ENCODE results near the gene GAREM1. TPM values are rescaled to one million over a fixed set of nuclear protein-coding genes. Genes with fewer than 3 reads are reported as not detected.

The GAREM1 gene
- total RNA-seq, 3 donors from 2014 or later: 7.8 to 13.4 (median 12.0) TPM

DNA sequence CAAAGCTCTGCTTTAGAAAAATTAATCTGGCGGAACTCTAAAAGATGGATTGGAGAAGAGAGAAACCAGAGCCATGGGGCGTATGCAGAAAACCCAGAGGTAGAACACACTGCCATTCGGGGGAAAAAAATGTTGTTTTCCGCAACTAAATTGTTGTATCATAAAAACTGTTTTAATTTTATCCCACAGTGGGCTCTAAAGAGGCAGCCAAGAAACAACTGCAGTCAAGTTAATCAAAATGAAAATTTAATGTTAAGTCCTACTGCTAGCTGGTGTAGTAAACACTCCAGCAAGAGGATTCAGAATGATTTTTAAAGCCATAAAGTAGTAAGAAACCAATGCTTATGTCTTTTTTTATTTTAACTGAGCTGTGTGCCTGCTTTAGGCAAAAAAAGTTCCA, 69.1 kb downstream of the GAREM1 start:
- Histone ChIP-seq H3K36me3 (no peaks in the 10 kb centered on the region), H3K9me3 (no peaks in the 10 kb centered on the region), H3K27me3 (no peaks in the 10 kb centered on the region), H3K27ac (no peak overlapping the region), H3K4me3 (no peak overlapping the region), H3K4me1 (no peaks in the 10 kb centered on the region)
- DNase-seq (ENCODE audit: low spot score in 2 of 2): no peak
- TF ChIP-seq POLR2A (IDR thresholded peaks at IDR 0.05) (no peak), POLR2AphosphoS5 (IDR thresholded peaks at IDR 0.05) (no peak)
- TF ChIP-seq, protein P1, sequence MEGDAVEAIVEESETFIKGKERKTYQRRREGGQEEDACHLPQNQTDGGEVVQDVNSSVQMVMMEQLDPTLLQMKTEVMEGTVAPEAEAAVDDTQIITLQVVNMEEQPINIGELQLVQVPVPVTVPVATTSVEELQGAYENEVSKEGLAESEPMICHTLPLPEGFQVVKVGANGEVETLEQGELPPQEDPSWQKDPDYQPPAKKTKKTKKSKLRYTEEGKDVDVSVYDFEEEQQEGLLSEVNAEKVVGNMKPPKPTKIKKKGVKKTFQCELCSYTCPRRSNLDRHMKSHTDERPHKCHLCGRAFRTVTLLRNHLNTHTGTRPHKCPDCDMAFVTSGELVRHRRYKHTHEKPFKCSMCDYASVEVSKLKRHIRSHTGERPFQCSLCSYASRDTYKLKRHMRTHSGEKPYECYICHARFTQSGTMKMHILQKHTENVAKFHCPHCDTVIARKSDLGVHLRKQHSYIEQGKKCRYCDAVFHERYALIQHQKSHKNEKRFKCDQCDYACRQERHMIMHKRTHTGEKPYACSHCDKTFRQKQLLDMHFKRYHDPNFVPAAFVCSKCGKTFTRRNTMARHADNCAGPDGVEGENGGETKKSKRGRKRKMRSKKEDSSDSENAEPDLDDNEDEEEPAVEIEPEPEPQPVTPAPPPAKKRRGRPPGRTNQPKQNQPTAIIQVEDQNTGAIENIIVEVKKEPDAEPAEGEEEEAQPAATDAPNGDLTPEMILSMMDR (IDR thresholded peaks at IDR 0.05): no peak
- intact Hi-C loops (cut with DNase I; ENCODE audit: low total_unique reads): no loop called here

DNA sequence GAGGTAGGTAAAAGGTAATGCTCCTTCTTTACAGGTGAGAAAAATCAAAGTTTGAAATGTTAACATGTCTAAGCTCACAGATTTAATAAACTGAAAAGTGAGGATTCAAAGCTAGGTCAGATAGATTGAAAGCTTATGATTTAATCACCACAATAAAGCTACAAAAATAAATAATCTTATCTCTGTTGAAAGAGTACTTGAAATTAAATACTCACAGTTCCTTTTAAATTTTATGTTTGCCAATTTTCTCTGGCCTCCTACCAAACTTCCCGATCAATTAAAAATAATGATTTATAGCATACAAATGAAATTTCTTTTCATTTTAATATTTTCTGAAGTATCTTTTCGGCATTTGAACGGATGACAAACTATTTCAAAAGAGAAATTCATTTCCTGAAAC, 77.3 kb downstream of the GAREM1 start:
- H3K4me3 ChIP-seq: no peak overlapping the region
- no peaks in the 10 kb centered on the region for H3K27me3 ChIP-seq
- no peaks in the 10 kb centered on the region for H3K9me3 ChIP-seq
- DNase-seq (ENCODE audit: low spot score in 2 of 2): no peak
- H3K4me1 ChIP-seq: no peaks in the 10 kb centered on the region
- H3K36me3 ChIP-seq: no peaks in the 10 kb centered on the region
- H3K27ac ChIP-seq: no peak overlapping the region
- no peak for TF ChIP-seq POLR2A (IDR thresholded peaks at IDR 0.05)
- TF ChIP-seq, protein P1 (IDR thresholded peaks at IDR 0.05): no peak
- TF ChIP-seq POLR2AphosphoS5 (IDR thresholded peaks at IDR 0.05): no peak
- intact Hi-C loops (cut with DNase I; ENCODE audit: low total_unique reads): no loop called here

DNA sequence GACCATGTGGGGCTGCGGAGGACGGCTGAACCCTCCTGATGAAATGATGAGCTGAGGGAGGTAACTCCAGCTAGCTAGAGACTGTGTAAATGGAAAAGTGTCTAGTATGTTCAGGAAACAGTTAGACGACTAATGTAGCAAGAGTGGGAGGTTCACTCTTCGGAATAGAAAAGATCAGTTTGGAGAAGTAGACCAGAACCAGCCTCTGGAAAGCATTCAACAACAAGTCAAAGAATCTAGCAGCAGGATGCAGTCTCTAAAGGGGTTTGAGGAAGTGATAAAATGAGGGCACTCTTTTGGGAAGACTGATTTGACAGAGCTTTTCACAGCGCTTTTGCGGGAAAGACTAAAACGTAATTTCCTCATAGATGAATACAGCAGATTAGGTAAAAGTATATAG, 79.6 kb downstream of the GAREM1 start:
- TF ChIP-seq, protein P1 (IDR thresholded peaks at IDR 0.05): no peak
- no peak for TF ChIP-seq POLR2A (IDR thresholded peaks at IDR 0.05)
- TF ChIP-seq POLR2AphosphoS5 (IDR thresholded peaks at IDR 0.05): no peak
- H3K9me3 ChIP-seq: no peaks in the 10 kb centered on the region
- no peaks in the 10 kb centered on the region for H3K27me3 ChIP-seq
- H3K36me3 ChIP-seq: no peaks in the 10 kb centered on the region
- DNase-seq (ENCODE audit: low spot score in 2 of 2): no peak
- intact Hi-C loops (cut with DNase I; ENCODE audit: low total_unique reads): no loop called here
- no peak overlapping the region for H3K4me3 ChIP-seq
- no peak overlapping the region for H3K27ac ChIP-seq
- H3K4me1 ChIP-seq: no peaks in the 10 kb centered on the region

DNA sequence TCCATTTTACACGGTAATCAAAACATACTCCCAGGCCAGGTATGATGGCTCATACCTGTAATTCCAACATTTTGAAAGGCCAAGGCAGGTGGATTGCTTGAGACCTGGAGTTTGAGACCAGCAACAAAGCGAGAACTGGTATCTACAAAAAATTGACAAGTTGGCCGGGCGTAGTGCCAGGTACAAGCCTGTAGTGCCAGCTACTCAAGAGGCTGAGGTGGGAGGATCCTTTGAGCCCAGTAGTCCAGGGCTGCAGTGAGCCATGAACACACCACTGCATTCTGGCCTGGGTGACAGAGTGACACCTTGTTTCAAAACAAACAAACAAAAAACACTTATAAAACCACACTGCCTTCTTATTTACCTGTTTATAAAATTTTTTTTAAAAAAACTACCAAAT, 80.8 kb downstream of the GAREM1 start:
- no peak overlapping the region for H3K4me3 ChIP-seq
- H3K36me3 ChIP-seq: no peaks in the 10 kb centered on the region
- intact Hi-C loops (cut with DNase I; ENCODE audit: low total_unique reads): no loop called here
- TF ChIP-seq, protein P1 (IDR thresholded peaks at IDR 0.05): no peak
- TF ChIP-seq POLR2AphosphoS5 (IDR thresholded peaks at IDR 0.05) (no peak), POLR2A (IDR thresholded peaks at IDR 0.05) (no peak)
- no peak overlapping the region for H3K27ac ChIP-seq
- no peaks in the 10 kb centered on the region for H3K27me3 ChIP-seq
- no peak for DNase-seq (ENCODE audit: low spot score in 2 of 2)
- H3K9me3 ChIP-seq: no peaks in the 10 kb centered on the region
- no peaks in the 10 kb centered on the region for H3K4me1 ChIP-seq

DNA sequence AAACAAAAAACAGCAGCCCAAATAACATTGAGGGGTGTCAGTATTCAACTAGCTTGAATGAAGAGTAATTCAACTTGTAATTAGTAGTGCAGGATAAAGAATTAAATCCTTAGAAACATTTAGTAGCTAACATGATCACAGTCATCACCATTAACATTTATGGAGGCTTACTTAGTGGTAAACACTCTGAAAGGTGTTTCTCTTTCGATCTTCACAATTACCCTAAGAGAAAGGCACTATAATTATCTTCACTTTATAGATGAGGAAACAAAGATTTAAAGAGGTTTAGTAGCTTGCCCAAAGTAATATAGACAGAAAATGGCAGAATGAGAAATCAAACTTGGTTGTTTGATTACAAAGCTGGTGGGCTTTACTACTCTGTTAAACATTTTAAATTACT, 81.5 kb downstream of the GAREM1 start:
- DNase-seq (ENCODE audit: low spot score in 2 of 2): no peak
- Histone ChIP-seq H3K4me1 (no peaks in the 10 kb centered on the region), H3K36me3 (no peaks in the 10 kb centered on the region), H3K9me3 (no peaks in the 10 kb centered on the region), H3K27ac (no peak overlapping the region), H3K4me3 (no peak overlapping the region), H3K27me3 (no peaks in the 10 kb centered on the region)
- intact Hi-C loops (cut with DNase I; ENCODE audit: low total_unique reads): no loop called here
- TF ChIP-seq, protein P1 (IDR thresholded peaks at IDR 0.05): no peak
- TF ChIP-seq POLR2AphosphoS5 (IDR thresholded peaks at IDR 0.05): no peak
- no peak for TF ChIP-seq POLR2A (IDR thresholded peaks at IDR 0.05)
